Central memory CD4-positive, alpha-beta T cell (primary cell): ENCODE measurements around the gene RTP5.

ENCODE experiments used
- DNase-seq: peaks from one replicate; pipeline ENCODE4 v3.0.0; 2022

Gene RTP5

DNA sequence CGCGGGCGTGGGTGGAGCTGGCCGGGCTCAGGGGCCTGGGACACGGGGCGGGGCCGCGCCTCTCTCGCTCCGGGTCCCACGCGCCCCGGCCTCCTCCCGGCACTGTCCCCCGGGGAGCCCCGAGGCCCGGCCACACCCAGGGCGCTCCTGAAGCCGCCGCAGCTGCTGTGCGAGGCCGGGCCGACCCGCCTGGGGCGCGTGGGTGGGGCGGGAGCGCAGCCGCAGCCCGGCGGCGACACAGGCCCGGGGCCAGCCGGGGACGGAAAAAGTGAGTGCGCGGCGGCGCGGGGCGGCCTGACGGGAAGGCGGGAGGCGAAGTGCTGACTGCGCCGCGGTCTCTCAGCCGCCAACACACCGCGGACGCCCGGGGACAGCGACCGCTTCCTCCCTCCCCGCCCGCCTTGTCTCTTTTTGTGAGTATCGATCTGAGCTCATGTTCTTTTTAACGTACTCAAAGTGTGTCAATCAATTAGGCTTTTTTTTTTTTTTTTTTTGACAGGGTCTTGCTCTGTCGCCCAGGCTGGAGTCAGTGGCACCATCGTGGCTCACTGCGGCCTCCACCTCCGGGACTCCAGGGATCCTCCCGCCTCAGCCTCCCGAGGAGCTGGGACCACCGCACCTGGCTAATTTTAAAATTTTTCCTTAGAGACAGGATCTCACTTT lies 25.3 kb upstream of the RTP5 start:
- peak; percentile 70 for DNase-seq

- no peak for DNase-seq
Observed at GRCh38 chr2:241844831-241845578, 24.5 kb upstream of the RTP5 start.

DNA sequence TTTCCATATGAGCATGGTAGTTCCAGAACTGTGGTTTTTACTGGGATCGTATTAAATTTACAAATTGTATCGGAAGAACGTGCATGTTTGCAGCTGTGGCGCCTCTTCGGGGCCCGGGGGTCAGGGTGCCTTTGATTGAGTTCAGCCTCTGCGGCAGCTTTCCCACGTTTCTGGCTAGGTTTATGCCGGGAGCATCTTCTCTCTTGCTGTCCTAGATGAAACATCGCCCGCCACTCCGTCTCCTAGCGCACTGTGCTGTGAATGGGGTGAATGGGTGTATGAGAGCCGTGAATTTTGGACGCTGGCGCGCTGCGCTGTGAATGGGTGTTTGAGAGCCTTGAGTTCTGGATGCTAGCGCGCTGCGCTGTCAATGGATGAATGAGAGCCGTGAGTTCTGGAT lies 23.1 kb upstream of the RTP5 start:
- no peak for DNase-seq

DNA sequence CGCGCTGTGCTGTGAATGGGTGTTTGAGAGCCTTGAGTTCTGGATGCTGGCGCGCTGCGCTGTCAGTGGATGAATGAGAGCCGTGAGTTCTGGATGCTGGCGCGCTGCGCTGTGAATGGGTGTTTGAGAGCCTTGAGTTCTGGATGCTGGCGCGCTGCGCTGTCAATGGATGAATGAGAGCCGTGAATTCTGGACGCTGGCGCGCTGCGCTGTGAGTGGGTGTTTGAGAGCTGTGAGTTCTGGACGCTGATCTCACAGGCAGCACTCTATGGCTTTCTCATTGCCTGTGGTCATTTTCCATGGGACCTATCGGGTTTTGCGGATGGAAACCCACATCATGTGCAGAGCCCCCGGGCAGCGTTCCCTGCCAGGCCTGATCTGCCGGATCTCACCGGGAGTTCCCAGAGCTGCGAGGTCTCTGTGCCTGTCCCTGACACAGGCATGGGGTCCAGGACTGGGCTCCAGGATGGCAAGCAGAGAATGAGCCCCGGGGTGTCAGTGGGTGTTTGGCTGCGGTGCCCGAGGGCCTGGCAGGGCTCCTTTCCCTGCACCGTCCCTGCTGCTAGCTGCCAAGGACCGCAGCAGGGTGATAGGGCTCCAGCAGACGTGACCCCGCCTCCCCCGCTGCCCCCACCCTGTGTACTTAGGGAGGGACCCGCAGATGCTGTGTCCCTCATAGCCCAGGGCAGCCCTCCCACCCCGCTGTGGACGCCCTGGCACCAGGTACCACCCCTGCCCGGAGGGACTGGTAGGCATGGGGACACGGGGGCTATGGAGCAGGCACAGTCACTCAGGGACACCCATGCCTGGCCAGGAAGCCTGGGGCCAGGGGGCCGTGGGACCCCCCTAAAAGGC lies 20.5 kb upstream of the RTP5 start:
- DNase-seq: no peak

GRCh38 chr2:241849616-241850543 lies 19.6 kb upstream of the RTP5 start:
- no peak for DNase-seq

GRCh38 chr2:241850544-241851324 lies 18.8 kb upstream of the RTP5 start:
- no peak for DNase-seq

DNA sequence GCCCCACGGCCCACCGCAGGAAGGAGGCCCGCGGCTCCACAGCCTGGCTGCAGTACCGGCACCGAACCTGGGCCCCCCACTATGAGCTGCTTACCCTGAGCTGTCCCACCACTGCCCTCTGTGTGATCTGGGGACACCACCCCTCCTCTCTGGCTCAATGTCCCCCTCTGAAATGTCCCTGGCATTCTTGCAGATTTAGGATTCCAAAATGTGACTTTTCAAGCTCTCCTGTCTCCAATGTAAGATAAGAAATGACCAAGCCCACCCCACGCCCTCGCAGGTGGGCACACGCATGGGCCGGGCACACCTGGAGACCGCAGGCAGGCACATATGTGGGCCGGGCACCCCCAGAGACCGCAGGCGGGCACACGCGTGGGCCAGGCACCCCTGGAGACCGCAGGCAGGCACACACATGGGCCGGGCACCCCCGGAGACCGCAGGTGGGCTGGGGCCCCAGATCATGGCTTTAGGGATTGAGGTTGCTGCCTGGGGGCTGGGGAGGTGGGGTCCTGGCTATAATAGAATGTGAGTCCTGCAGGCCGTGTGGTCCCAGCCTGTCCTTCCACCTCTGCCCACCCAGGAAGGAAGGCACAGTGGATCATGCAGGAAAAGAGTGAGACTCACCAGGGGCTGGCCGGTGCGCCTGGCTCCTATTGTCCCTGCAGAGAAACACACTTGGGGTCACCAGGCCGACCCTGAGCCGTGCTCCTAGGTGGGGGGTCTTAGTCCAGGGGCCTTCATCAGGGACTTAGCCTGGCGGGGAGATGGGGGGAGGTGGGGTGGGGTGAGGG lies 18.0 kb upstream of the RTP5 start:
- no peak for DNase-seq

GRCh38 chr2:241852116-241852980 lies 17.2 kb upstream of the RTP5 start:
- DNase-seq: no peak

DNA sequence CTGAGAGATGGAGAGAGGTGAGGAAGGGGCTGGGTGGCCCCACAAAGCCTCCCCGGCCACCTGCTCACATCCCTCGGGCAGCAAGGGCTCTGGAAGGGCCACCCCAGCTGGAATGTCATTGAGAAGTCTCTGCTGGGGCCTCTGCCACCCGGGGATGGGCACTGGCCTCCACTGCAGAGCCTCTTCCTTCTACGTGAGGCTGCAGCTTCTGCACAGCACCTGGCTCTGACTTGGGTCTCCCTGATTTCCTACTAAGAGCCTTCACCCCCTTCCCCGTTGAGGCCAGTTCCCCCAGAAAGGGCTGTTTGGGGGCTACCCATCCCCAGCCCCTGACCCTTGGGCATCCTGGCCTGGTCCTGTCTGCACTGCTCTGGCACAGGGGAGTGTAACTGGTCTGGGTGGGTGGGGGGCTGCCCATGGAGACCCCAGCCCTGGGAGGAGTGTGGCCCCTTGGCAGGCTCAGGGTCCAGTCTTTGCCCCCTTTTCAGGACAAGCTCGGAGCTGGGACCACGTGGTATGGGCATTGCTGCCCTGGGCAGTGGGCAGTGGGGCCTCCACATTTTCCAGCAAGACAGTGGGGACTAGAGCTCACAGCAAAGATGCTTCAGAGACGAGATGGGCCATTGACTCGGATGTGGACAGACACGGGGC lies 16.4 kb upstream of the RTP5 start:
- no peak for DNase-seq

DNA sequence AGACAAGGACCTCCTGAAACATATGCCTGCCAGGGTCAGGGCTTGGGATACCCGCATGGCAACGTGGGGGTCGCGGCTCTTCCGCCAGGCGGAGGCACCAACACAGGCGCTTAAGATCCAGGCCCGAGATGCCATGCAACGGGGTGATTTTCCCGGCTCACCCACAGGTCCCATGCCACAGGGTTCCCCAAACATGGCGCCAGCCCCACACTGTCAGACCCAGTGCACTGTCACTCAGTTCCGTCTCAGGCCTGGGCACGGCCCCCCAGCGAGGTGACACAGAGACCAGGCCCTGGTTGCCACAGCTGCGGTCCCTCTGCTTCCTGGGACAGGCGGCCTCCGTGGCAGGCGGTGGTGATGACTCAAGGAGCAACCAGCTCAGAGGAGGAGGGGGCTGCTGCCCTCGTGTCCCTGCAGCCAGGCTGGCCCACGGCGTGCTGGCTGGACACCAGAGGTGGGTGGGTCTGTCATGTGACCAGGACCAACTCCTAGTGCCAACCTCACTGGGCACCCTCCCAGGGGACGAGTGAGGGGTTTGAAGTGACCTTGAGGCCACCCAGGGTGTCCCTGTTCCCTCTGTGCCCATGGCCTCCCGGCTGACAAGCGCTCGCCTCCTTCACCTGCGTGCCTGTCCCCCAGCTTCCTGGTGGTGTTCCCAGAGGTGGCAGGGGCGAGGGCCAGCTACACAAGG lies 15.7 kb upstream of the RTP5 start:
- DNase-seq: no peak

DNA sequence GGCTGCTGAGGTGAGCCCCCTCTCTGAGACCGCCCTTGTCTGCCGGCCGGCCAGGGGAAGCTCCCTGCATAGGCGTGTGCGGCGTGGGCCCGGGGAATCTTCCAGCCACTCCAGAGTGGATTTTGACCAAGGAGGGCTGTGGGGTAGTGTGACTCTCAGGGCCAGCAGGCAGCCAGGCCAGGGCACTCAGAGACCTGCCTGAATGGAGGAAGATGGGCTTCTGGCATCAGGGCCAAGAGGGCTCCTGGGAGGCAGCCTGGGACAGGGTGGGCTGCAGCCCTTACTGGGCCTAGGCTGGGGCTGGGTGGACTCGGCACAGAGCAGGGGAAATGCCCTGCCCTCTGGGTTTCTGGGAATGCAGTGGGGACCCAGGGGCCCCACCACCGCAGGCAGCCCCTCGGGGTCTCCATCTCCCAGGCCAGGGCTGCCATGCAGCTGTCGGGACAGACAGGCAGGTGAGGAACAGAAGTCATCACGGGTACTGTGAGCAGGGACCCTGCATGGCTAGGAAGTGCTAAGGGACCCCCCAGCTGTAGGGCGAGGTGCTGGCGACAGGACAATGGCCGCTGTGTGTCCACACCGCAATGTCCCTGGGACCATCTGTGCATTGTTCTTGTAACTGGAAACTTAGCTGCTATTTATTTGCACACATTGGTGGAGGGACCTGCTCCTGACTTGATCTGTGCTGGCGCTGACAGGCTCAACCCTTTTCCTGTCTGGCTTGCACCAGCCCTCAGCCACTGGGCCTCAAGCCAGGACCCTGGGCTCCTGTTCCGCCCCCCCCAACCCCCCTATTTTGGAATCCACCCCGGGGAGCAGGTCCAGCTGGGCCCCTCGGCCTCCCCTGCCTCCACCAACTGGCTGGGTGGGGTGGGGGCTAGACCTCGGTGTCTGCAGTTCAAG lies 14.9 kb upstream of the RTP5 start:
- no peak for DNase-seq

DNA sequence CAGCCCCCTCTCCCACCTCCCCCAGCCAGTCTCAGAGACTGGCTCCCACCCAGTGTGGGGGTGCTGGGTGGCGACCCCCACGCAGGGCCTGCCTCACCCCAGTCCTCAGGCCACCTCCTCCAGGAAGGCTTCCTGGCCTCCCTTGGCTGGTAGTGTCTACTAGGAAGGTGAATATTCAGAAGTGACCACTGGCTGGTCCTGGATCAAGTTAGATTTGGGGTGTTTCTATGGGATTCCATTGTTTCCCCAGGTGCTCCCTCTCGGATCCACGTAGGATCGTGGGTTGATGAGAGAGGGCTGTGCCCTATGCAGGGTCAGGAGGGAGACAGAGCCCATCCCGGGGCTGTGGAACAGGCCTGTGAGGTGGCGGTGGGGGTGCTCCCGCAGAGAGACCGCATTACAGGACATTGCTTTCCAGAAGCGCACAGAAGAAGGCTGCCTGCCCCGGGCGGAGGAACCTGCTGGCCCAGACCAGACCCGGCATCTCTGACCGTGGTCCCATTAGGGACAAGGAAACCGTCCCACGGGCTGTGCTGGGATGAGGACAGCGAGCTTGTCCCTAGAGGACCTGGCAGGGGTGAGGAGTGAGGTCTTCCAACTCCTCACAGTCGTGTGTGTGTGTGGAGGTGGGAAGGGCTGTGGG lies 14.2 kb upstream of the RTP5 start:
- DNase-seq: no peak

- no peak for DNase-seq
Observed at GRCh38 chr2:241855888-241856422, 13.6 kb upstream of the RTP5 start.

DNA sequence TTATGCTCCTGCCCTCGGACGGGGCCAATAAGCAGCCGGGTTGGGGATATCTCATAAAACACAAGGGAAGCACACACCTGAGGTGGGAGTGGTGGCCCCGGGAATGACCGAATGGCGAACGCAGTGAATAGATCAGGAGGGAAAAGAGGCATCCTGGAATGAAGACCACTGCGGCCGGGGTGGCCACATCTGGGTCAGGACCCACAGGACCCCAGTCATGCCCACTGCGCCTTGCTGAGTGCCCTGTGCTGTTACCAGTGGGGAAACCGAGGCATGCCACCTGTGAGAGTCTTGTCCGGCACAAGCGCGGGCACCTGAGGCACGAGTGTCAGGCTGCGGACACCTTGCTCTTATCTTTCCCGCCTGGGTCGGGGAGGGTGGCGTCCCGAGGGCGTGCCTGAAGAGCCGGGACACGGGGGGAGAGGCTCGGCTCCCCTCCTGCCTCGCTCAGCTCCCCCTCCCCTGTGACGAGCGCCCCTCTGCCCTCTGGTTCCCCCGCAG lies 12.4 kb upstream of the RTP5 start:
- DNase-seq: no peak

DNA sequence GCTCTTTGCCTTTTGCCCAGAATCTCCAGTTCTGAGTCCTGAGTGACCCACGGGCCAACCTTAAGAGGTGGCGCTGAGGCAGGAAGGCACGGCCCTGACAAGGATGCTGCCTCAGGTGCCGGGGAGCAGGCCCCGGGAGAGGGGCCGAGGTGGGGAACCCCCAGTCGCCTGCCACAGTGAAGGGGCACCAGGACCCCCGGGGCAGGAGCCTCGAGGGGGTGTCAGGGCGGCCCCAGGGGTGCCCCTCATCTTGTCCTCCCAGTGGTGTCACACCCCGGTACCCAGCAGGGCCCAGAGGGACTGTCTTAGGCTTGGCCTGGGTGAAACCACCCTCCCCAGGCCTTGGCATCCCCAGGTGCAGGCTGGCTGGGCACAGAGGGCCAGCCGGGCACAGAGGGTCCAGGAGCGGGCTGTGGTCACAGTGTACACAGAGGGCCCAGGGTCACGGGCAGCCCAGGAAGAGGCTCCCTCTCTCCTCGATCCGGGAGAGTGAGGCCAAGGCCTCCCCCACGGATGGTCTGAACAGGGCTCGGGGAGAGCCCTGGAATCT lies 11.9 kb upstream of the RTP5 start:
- no peak for DNase-seq
